GM21423 (cell line): ENCODE data around the gene TMC1.
"Not testable (repeated sequence)": the region's sequence is repeated elsewhere in the genome, so short reads cannot be mapped to it uniquely, and the experiment has no call there.

Experiments used
- ATAC-seq: cut with Tn5 transposase; IDR thresholded peaks from one replicate; pipeline ENCODE4 v1.9.1; 2021; ENCODE audit warnings: mild to moderate bottlenecking, moderate library complexity; ENCODE audit not compliant: unreplicated experiment

TMC1 gene

DNA sequence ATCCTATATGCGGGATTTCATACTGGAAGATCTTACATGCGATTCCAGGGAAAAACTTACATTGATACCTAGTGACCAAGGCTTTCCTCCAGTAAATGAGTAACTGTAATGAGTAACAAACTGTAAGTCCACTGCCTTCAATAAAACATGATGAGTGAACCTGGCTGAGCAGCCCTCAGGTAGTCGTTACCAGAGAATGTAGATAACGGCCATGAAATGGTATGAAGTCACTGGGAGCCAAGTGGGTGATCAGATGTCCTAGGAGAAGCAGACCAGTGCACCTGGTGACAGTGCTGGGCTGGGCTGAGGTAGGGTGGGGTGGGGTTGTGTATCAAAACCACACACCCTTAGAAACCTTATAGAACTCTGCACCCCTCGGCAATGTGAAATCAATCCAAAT is 227.9 kb downstream of the TMC1 start:
- no peak for ATAC-seq

DNA sequence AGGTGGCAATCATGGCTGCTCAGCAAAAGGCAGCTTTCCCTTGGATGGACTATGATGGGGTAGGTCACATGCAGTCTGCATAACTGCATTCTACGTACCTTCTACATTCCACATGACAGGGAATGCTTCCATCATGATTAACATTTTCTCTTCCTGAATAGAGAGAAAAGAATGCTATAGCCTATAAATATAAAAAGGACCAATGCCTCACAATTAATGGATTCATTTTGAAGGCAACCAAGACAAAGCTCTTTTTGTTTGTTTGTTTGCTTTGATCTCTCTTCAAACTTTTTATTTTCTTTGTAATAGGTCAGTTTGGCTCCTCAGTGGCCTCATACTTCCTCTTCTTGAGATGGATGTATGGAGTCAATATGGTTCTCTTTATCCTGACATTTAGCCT is 230.1 kb downstream of the TMC1 start:
- ATAC-seq: no peak

GRCh38 chr9:72753266-72753893 is 232.0 kb downstream of the TMC1 start:
- ATAC-seq: no peak

GRCh38 chr9:72755836-72756235 is 234.4 kb downstream of the TMC1 start:
- ATAC-seq: no peak

DNA sequence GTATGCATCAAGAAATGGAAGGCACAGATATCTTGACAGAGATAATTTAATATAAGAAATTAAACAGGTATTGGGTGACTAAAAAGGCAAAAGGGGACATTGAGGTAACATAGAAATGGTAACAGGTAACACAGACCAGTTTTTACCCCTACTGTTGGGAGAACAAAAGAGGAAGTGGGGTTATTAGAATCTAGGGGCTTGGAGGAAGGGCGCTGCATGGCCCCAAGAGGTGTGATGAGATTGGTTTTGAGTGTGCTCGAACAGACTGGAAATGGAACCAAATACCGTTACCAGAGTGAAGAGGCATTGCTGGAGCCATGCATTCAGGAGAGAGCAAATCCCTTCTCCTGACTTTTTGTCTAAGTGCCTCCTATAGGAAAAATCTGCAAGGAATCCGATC is 237.5 kb downstream of the TMC1 start:
- ATAC-seq: no peak

DNA sequence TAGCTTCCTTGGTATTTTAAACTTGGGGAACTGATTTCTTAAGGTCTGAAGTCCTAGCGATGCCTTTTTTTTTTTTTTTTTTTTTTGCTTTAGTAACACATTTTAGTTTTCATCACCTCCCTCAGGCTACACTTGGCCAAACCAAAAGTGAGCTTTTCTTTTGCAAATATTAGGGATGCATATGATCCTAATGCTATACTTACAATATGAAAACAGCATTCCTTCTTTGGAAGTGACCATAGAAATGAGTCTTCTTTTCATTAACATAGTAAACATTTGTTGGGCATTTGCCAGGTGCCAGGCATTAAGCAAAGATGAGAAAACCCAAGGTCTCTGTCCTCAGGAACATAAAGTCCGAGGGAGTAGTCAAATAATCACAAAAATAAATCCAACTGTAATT is 241.6 kb downstream of the TMC1 start:
- no peak for ATAC-seq

DNA sequence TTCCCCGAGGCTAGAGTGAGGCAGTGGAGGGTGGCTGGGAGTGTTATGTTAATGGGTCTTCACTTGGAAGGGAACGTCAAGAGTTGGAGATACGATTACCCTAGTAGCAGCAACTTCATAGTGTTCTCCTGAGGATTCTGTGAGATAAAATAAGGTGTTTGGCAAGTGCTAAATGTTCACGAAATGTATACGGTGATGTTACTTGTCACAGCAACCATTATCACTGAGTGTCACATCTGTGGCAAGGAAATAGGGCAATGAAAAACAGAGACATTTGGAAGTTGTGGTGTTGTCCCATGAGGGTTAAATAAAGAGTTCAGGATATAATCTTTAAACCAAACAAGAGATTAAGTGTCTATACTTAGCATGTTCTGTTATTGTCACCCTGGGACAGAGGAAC is 248.1 kb downstream of the TMC1 start:
- no peak for ATAC-seq

GRCh38 chr9:72772661-72773060 is 251.3 kb downstream of the TMC1 start:
- no peak for ATAC-seq

DNA sequence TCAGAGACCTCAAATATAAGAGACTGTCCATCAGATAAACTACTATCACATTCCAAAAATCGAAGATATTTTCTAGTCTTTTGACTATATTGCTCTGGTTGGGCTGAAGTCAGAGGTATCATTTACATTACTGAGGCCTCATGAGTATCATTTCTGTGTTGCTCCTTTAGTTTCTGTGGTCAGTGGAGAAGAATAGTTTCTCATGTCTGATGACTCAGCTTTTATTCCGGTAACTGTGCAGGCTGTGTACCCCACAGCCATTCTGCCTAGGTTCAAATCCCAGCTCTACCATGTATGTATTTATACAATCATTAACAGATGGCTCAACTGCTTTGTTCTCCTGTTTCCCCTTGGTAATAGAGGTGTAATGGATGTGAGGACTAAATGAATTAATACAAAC is 252.2 kb downstream of the TMC1 start:
- ATAC-seq: no peak

DNA sequence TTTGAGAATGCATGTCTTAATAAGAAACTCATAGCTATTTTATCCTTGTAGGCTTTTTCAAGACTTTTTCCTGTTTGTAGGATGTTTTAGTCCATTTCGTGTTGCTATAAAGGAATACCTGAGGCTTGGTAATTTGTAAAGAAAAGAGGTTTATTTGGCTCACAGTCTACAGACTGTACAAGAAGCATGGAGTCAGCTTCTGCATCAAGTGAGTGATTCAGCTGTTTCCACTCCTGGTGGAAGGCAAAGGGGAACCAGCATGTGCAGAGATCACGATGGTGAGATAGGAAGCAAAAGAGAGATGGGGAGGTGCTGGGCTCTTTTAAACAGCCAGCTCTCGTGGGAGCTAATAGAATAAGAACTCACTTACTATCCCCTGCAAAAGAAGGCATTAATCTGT is 254.2 kb downstream of the TMC1 start:
- no peak for ATAC-seq

DNA sequence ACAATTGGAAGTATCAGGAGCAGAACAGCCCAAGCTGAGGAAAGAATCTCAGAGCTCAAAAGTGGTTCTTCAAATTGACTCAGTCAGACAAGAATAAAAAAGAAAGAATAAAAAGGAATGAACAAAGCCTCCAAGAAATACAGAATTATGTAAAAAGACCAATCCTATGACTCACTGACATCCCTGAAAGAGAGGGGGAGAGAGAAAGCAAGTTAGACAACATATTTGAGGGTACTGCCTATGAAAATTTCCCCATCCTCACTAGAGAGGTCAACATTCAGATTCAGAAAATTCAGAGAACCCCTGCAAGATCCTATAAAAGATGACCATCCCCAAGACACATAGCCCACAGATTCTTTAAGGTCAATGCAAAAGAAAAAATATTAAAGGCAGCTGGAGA is 258.2 kb downstream of the TMC1 start:
- no peak for ATAC-seq

- ATAC-seq: no peak
These were observed 265.5 kb downstream of the TMC1 start for GRCh38 chr9:72786948-72787347.

GRCh38 chr9:72788966-72789735 is 267.7 kb downstream of the TMC1 start:
- ATAC-seq: no peak

GRCh38 chr9:72789885-72790284 is 268.5 kb downstream of the TMC1 start:
- no peak for ATAC-seq

GRCh38 chr9:72790989-72791388 is 269.6 kb downstream of the TMC1 start:
- no peak for ATAC-seq

GRCh38 chr9:72791436-72791835 is 270.0 kb downstream of the TMC1 start:
- ATAC-seq: no peak

GRCh38 chr9:72794946-72795345 is 273.5 kb downstream of the TMC1 start:
- ATAC-seq: no peak

DNA sequence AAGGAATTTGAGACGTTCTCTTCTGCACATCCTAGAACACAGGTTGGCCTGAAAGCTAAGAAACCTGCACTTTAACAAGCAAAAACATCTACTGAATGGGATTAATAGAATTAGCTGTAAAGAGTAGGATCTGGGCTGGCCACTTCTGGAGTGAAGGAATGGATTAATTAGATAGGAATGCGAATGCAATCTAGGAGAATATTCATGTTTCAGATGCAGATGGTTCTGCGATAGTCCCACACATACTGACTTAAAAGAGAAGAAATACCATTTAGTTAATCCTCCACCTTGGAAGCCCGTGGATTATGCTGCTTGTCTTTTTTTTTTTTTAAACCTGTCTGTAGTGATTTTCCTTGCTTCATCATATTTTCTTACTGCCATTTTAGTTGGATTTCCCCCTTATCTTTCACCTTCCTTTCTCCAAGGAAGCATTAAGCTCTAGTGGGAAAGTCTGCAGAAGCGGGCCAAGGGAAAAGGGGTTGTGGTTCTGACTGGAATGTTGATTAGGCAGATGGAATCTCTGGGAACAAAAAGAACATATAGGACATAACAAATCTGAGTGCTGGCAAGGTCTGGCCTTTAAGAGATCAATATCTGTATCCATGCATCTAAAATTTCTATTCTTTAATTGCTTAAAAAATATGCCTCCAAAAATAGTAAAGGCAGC is 279.1 kb downstream of the TMC1 start:
- ATAC-seq: no peak

- no peak for ATAC-seq
These were observed 283.8 kb downstream of the TMC1 start for GRCh38 chr9:72805238-72805637.

- not testable (repeated sequence) for ATAC-seq
These were observed 285.0 kb downstream of the TMC1 start for GRCh38 chr9:72806313-72806809.

GRCh38 chr9:72807765-72808445 is 286.5 kb downstream of the TMC1 start:
- no peak for ATAC-seq

DNA sequence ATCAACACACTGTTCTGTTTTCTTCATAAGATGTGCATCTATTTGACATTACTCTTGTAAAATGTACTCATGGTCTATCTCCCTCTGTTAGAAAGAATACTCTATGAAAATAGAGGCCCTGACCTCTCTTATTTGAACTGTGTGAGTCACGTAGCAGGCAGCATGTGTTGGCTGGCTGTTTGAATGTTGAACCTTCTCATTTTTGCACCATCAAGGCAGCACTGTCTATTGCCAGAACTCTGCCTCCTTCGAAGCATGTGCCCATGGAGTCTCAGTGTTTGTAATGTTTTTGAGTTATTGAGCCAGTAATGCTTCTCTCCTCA is 287.0 kb downstream of the TMC1 start:
- ATAC-seq: no peak
